Measurements from ENCODE around the gene FBXO42.

DNA sequence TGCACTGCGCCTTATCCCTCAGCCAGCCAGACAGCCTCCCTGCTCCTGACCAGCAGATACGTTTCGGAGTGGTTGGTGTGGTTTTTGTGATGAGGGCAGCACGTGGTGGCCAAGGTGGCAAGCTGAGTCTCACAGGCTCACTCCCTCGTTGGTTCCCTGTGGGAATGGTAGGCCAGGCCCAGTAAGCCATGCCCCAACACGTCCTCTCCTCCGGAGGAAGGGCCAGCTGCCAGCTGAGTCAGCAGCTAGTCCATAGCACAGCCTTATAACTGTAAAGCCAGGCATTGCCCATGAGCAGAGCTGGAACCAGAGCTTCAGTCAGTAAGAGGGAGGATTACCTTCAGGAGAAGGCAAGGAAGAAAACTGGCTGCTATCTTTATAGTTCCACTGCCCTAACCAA is 44.3 kb upstream of the FBXO42 start:
- TF ChIP-seq, protein P1, sequence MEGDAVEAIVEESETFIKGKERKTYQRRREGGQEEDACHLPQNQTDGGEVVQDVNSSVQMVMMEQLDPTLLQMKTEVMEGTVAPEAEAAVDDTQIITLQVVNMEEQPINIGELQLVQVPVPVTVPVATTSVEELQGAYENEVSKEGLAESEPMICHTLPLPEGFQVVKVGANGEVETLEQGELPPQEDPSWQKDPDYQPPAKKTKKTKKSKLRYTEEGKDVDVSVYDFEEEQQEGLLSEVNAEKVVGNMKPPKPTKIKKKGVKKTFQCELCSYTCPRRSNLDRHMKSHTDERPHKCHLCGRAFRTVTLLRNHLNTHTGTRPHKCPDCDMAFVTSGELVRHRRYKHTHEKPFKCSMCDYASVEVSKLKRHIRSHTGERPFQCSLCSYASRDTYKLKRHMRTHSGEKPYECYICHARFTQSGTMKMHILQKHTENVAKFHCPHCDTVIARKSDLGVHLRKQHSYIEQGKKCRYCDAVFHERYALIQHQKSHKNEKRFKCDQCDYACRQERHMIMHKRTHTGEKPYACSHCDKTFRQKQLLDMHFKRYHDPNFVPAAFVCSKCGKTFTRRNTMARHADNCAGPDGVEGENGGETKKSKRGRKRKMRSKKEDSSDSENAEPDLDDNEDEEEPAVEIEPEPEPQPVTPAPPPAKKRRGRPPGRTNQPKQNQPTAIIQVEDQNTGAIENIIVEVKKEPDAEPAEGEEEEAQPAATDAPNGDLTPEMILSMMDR (IDR thresholded peaks at IDR 0.05), result no peak
- no peak for TF ChIP-seq POLR2A (IDR thresholded peaks at IDR 0.05)
